ENCODE measurements around the gene DNAAF6.

DNAAF6 gene

DNA sequence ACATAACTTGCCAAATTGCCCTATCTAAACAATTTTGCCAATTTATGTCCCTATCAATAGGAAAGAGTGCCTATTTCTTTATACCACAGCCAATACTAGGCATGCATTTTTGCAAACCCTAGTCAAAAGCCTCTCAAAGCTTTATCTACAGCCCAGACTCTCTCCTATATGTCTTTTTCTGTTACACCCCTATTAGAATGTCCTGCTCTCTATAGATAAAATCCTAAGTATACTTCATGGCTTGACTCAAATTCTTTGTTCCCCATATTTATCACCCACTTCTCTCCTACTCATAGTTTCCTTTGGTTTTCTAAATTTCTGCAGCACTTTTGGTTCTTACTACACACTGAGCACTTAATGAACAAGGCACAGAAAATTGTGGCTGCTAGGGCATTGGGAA, 38.2 kb upstream of the DNAAF6 start:
- H3K4me2 ChIP-seq (ENCODE audit: low read length), result no peak overlapping the region
- H3K9me3 ChIP-seq (ENCODE audit: low read length), result no peaks in the 10 kb centered on the region
- no peaks in the 10 kb centered on the region for H3K4me1 ChIP-seq (ENCODE audit: insufficient read depth, low read length, severe bottlenecking)
- TF ChIP-seq, protein P1, sequence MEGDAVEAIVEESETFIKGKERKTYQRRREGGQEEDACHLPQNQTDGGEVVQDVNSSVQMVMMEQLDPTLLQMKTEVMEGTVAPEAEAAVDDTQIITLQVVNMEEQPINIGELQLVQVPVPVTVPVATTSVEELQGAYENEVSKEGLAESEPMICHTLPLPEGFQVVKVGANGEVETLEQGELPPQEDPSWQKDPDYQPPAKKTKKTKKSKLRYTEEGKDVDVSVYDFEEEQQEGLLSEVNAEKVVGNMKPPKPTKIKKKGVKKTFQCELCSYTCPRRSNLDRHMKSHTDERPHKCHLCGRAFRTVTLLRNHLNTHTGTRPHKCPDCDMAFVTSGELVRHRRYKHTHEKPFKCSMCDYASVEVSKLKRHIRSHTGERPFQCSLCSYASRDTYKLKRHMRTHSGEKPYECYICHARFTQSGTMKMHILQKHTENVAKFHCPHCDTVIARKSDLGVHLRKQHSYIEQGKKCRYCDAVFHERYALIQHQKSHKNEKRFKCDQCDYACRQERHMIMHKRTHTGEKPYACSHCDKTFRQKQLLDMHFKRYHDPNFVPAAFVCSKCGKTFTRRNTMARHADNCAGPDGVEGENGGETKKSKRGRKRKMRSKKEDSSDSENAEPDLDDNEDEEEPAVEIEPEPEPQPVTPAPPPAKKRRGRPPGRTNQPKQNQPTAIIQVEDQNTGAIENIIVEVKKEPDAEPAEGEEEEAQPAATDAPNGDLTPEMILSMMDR (IDR thresholded peaks at IDR 0.05; ENCODE audit: low read length), result no peak
- TF ChIP-seq EZH2 (IDR thresholded peaks at IDR 0.05; ENCODE audit: borderline replicate concordance, low read length), result no peak
- H4K20me1 ChIP-seq (ENCODE audit: insufficient read depth, low read length), result no peaks in the 10 kb centered on the region
- H3K27ac ChIP-seq (ENCODE audit: low read depth, low read length, poor library complexity, severe bottlenecking), result no peak overlapping the region
- H3K79me2 ChIP-seq (ENCODE audit: insufficient read depth, low read length), result no peaks in the 10 kb centered on the region
- H3K27me3 ChIP-seq (ENCODE audit: insufficient read depth, low read length), result no peaks in the 10 kb centered on the region
- no peaks in the 10 kb centered on the region for H3K9me2 ChIP-seq (ENCODE audit: low read depth, low read length)
- no peaks in the 10 kb centered on the region for H3F3A ChIP-seq (ENCODE audit: insufficient read depth, low read length)
- no peak overlapping the region for H2AFZ ChIP-seq (ENCODE audit: low read length)
- H3K9ac ChIP-seq (ENCODE audit: low read length), result no peak overlapping the region
- no peak overlapping the region for H3K4me3 ChIP-seq (ENCODE audit: low read depth, low read length, poor library complexity, severe bottlenecking)
- no peaks in the 10 kb centered on the region for H3K36me3 ChIP-seq (ENCODE audit: insufficient read depth, low read length)

DNA sequence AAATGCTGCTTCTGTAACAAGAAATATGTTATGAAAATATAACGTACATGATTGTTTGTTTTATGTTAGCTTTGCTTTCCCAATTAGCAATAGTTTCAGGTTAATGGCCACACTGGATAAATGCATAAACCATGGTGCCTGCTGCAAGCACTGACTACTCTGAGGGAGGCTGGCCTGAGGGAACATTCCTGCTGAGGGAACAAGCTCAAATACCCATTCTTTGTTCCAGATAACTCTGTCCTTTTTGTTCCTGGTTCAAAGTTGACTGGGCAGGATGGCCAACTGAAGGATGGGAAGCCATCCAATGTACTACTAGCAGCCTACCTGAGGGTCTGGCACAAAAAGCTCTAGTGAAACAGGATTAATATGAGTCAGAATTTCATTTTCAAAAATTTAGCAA, 37.7 kb upstream of the DNAAF6 start:
- H3K27me3 ChIP-seq (ENCODE audit: insufficient read depth, low read length), result no peaks in the 10 kb centered on the region
- H3K9ac ChIP-seq (ENCODE audit: low read length), result no peak overlapping the region
- H3K9me2 ChIP-seq (ENCODE audit: low read depth, low read length), result no peaks in the 10 kb centered on the region
- H3K79me2 ChIP-seq (ENCODE audit: insufficient read depth, low read length), result no peaks in the 10 kb centered on the region
- no peaks in the 10 kb centered on the region for H3F3A ChIP-seq (ENCODE audit: insufficient read depth, low read length)
- H2AFZ ChIP-seq (ENCODE audit: low read length), result no peak overlapping the region
- no peak overlapping the region for H3K4me3 ChIP-seq (ENCODE audit: low read depth, low read length, poor library complexity, severe bottlenecking)
- no peaks in the 10 kb centered on the region for H3K36me3 ChIP-seq (ENCODE audit: insufficient read depth, low read length)
- H3K4me2 ChIP-seq (ENCODE audit: low read length), result no peak overlapping the region
- H3K9me3 ChIP-seq (ENCODE audit: low read length), result no peaks in the 10 kb centered on the region
- H3K27ac ChIP-seq (ENCODE audit: low read depth, low read length, poor library complexity, severe bottlenecking), result no peak overlapping the region
- TF ChIP-seq, protein P1 (IDR thresholded peaks at IDR 0.05; ENCODE audit: low read length), result no peak
- TF ChIP-seq EZH2 (IDR thresholded peaks at IDR 0.05; ENCODE audit: borderline replicate concordance, low read length), result no peak
- H4K20me1 ChIP-seq (ENCODE audit: insufficient read depth, low read length), result no peaks in the 10 kb centered on the region
- H3K4me1 ChIP-seq (ENCODE audit: insufficient read depth, low read length, severe bottlenecking), result no peaks in the 10 kb centered on the region

DNA sequence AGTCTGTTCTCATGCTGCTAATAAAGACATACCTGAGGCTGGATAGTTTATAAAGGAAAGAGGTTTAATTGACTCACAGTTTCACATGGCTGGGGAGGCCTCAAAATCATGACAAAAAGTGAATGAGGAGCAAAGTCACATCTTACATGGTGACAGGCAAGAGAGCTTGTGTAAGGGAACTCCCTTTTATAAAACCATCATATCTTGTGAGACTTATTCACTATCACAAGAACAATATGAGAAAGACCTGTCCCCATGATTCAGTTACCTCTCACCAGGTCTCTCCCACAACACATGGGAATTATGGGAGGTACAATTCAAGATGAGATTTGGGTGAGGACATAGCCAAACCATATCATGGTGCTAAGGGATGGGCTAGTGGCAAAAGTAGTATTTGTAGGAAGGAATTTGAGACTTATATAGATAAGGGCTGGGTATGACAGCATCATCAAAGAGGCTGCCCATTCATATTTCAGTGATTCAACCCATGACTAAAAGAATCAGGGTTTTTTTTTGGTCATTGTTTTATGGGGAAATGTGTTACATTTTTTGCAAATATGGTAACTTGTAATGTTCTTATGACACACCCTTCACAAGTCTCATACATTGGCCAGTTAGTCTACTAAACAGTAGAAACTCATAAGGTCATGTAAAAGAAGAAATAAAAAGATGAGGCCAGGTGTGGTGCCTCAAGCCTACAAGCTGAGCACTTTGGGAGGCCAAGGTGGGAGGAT, 34.9 kb upstream of the DNAAF6 start:
- H3K4me2 ChIP-seq (ENCODE audit: low read length), result no peak overlapping the region
- H3F3A ChIP-seq (ENCODE audit: insufficient read depth, low read length), result no peaks in the 10 kb centered on the region
- TF ChIP-seq EZH2 (IDR thresholded peaks at IDR 0.05; ENCODE audit: borderline replicate concordance, low read length), result no peak
- TF ChIP-seq, protein P1 (IDR thresholded peaks at IDR 0.05; ENCODE audit: low read length), result no peak
- H3K9me3 ChIP-seq (ENCODE audit: low read length), result no peaks in the 10 kb centered on the region
- no peaks in the 10 kb centered on the region for H3K36me3 ChIP-seq (ENCODE audit: insufficient read depth, low read length)
- H3K4me3 ChIP-seq (ENCODE audit: low read depth, low read length, poor library complexity, severe bottlenecking), result no peak overlapping the region
- H2AFZ ChIP-seq (ENCODE audit: low read length), result no peak overlapping the region
- no peaks in the 10 kb centered on the region for H3K79me2 ChIP-seq (ENCODE audit: insufficient read depth, low read length)
- H3K4me1 ChIP-seq (ENCODE audit: insufficient read depth, low read length, severe bottlenecking), result no peaks in the 10 kb centered on the region
- H3K9me2 ChIP-seq (ENCODE audit: low read depth, low read length), result no peaks in the 10 kb centered on the region
- no peak overlapping the region for H3K9ac ChIP-seq (ENCODE audit: low read length)
- H3K27me3 ChIP-seq (ENCODE audit: insufficient read depth, low read length), result no peaks in the 10 kb centered on the region
- H3K27ac ChIP-seq (ENCODE audit: low read depth, low read length, poor library complexity, severe bottlenecking), result no peak overlapping the region
- no peaks in the 10 kb centered on the region for H4K20me1 ChIP-seq (ENCODE audit: insufficient read depth, low read length)

All from OCI-LY1 (cell line).